Ishikawa (cell line): ENCODE results near the gene PRDM8.

Experiments used
- CEBPB ChIP-seq: IDR thresholded peaks from 2 replicates; pipeline ENCODE4 v1.6.1; 2012
- CREB1 ChIP-seq: IDR thresholded peaks from 2 replicates; pipeline ENCODE4 v1.6.1; 2012; ENCODE audit warnings: low read depth
- EGR1 ChIP-seq: IDR thresholded peaks from 2 replicates; pipeline ENCODE4 v1.6.1; 2012
- EP300 ChIP-seq: IDR thresholded peaks from 2 replicates; pipeline ENCODE4 v1.6.1; 2012; ENCODE audit warnings: borderline replicate concordance
- FOXM1 ChIP-seq: IDR thresholded peaks from 2 replicates; pipeline ENCODE4 v1.6.1; 2012; ENCODE audit warnings: low read depth, borderline replicate concordance
- MAX ChIP-seq: IDR thresholded peaks from 2 replicates; pipeline ENCODE4 v1.6.1; 2012
- NFIC ChIP-seq: IDR thresholded peaks from 2 replicates; pipeline ENCODE4 v1.6.1; 2012
- RAD21 ChIP-seq: IDR thresholded peaks from 2 replicates; pipeline ENCODE4 v1.6.1; 2012; ENCODE audit warnings: low read depth
- REST ChIP-seq: IDR thresholded peaks from 2 replicates; pipeline ENCODE4 v1.6.1; 2012; ENCODE audit warnings: low read depth, mild to moderate bottlenecking
- TAF1 ChIP-seq: IDR thresholded peaks from 2 replicates; pipeline ENCODE4 v1.6.1; 2012; ENCODE audit warnings: low read depth, mild to moderate bottlenecking
- TCF12 ChIP-seq: IDR thresholded peaks from 2 replicates; pipeline ENCODE4 v1.6.1; 2012; ENCODE audit warnings: low read depth
- TEAD4 ChIP-seq: IDR thresholded peaks from 2 replicates; pipeline ENCODE4 v1.6.1; 2012
- USF1 ChIP-seq: IDR thresholded peaks from 2 replicates; pipeline ENCODE4 v1.6.1; 2012
- YY1 ChIP-seq: IDR thresholded peaks from 2 replicates; pipeline ENCODE4 v1.6.1; 2012; ENCODE audit warnings: low read depth
- ZBTB7A ChIP-seq: IDR thresholded peaks from 2 replicates; pipeline ENCODE4 v1.6.1; 2012; ENCODE audit warnings: low read depth

Gene PRDM8

GRCh38 chr4:80197601-80198440 is 518 bp downstream of the PRDM8 start:
- TF ChIP-seq NFIC (no peak), USF1 (no peak), MAX (no peak), EP300 (no peak), CREB1 (no peak), RAD21 (no peak), REST (no peak), FOXM1 (no peak), TEAD4 (no peak), TAF1 (no peak), ZBTB7A (no peak), CEBPB (no peak), TCF12 (no peak), EGR1 (no peak), YY1 (no peak)

GRCh38 chr4:80198441-80198837 is 1.1 kb downstream of the PRDM8 start:
- TF ChIP-seq EP300, result no peak
- TF ChIP-seq YY1, result no peak
- TF ChIP-seq CREB1, result no peak
- no peak for TF ChIP-seq NFIC
- TF ChIP-seq CEBPB, result no peak
- no peak for TF ChIP-seq FOXM1
- no peak for TF ChIP-seq USF1
- TF ChIP-seq ZBTB7A, result no peak
- no peak for TF ChIP-seq TEAD4
- TF ChIP-seq REST, result no peak
- no peak for TF ChIP-seq TAF1
- TF ChIP-seq EGR1, result no peak
- no peak for TF ChIP-seq MAX

GRCh38 chr4:80199004-80199560 is 1.8 kb downstream of the PRDM8 start:
- TF ChIP-seq NFIC (no peak), RAD21 (no peak), EP300 (no peak), TEAD4 (no peak), USF1 (no peak), YY1 (no peak), REST (no peak), TAF1 (no peak), EGR1 (no peak), MAX (no peak), TCF12 (no peak), ZBTB7A (no peak), CEBPB (no peak), FOXM1 (no peak), CREB1 (no peak)

GRCh38 chr4:80199947-80200346 is 2.6 kb downstream of the PRDM8 start:
- TF ChIP-seq REST (no peak), YY1 (no peak), ZBTB7A (no peak), TEAD4 (no peak), EP300 (no peak), TAF1 (no peak), CEBPB (no peak), EGR1 (no peak), NFIC (no peak), TCF12 (no peak), CREB1 (no peak), USF1 (no peak), MAX (no peak), RAD21 (no peak), FOXM1 (no peak)
